UCSD-AML1 (cell line): ENCODE results near the gene GAL3ST1.
"Not testable (repeated sequence)": the region's sequence is repeated elsewhere in the genome, so short reads cannot be mapped to it uniquely, and the experiment has no call there.

ENCODE experiments used
- DNase-seq: peaks from one replicate; lab custom pipeline; 2025; ENCODE audit not compliant: unreplicated experiment; lab: John Stamatoyannopoulos, UW

GAL3ST1 gene

DNA sequence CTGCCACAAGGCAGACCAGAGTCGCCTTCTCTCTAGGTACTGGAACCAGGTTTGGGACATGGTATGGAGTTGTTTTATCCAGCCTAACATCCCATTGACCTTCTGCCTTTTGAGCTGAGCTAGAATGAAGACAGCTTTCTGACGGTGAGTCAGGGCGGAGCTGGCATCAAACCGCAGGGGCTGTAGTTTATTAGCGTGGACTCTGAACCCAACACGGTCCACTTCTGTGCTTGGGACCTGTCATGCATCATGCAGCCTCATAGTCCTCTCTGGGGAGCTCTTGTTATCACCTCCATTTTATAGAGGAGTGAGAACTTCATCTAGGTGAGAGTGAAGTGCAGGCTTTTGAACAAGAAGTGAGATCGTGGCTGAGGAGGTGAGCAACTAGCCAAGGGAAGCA is 8.3 kb downstream of the GAL3ST1 start:
- no peak for DNase-seq

DNA sequence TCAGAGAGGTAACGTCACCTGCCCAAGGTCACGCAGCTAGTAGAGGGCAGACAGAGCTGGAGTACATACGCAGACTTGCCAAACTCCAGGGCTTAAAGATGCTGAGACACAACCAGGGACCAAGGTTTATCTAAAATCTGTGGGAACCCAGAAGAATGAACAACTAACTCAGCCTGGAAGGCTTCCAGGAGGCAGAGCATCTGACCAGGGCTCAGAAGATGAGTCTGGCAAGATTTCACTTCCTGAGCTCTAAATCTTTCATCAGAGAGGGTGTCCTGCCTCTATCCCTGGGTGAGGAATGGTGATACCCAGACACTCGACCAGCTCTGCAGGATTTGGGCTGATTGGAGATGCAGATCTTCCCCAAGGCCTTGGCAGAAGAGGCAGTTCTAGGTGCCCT is 9.1 kb downstream of the GAL3ST1 start:
- DNase-seq, result no peak

DNA sequence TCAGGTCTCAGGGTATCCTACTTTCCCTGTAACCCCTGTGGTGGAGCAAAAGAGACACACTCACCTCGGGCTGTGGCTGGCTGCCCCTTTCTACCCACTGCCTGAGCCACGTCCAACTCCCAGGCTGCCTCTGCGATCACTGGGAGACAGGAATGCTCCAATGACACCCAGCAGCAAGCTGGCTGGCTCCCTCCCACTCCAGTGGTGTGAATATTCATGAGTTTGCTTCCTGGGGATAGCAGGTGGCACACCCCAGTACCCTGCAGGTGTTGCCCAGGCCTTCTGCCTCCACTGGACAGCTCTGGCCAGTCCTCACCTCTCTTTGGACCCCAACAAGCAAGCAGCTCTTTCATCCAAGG is 9.7 kb downstream of the GAL3ST1 start:
- no peak for DNase-seq

DNA sequence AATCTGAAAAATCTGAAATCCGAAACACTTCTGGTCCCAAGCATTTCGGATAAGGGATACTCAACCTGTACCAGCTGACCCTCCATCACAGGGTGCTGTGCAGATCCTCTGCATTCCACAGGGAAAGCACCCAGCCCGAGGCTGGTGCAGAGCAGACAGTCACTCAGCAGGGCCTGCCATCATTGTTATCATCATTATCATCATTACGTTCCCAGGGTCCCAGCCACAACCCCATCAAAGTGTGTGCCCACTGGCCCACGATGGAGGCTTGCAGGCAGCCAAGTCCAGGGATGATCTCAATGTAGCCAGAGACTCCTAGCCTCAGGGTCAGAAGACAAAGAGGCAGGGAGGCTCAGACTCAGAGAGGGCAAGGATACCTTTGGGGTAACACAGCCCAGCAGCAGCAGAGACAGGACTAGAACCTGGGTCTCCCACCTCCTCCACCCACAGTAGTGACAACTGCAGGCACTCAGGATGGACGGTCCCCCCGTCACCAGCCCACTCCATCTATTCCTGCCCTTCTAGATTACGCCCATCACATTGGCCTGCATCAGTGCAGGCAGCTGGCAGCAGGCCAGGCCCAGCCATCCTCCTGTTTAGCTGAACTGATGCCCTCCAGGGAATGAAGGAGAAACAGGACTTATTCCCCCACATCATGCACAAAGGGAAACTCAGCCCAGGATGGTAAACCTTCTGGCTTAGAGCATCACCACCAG is 10.3 kb downstream of the GAL3ST1 start:
- DNase-seq, result no peak

DNA sequence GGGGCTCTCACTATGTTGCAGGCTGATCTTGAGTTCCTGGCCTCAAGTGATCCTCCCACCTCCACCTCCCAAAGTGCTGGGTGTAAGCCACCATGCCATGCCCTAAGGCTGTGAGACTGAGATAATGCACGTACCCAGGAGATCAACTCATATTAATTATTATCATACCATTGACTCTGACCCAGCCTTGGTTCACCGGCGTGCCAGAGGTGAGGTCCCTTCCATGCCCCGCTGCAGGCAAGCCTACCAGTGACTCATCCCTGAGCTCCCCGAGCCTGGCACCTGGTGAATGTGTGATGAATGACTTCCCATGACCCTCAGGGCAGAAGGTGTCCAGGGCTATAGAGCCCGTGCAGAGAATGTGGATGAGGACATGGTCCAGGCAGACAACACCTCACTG is 12.1 kb downstream of the GAL3ST1 start:
- DNase-seq, result no peak

DNA sequence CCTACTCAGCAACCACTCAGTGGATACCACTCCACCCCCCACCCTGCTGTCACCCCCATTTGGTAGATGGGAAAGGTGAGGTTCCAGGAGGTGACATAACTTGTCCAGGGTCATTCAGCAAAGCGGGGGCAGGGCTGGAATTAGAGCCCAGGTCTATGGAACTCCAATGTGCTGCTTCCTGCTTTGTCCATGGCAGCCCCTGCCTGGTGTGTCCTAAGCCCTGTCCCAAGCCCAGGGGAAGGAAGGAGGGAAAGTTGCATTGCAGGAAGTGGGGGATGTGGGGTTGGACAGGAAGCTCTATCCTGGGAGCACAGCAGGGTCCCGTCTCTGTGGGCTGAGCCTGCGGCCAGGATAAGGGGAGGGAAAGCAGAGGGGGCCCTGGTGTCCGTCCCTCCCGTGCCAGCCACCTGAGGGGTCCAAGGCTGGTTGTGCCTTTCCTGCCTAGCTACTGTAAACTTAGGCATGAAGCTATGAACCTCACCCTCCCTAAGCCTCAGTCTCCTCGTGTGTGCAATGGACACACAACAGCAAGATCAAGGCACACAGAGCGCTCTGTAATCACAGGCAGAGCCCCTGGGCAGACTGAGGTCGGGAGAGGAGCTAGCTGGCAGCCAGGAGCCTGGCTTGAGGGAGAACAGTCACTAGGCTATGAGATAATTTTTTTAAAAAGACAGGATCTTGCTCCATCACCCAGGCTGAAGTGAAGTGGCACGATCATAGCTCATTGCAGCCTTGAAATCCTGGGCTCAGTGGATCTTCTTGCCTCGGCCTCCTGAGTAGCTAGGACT is 12.9 kb downstream of the GAL3ST1 start:
- DNase-seq, result no peak

DNA sequence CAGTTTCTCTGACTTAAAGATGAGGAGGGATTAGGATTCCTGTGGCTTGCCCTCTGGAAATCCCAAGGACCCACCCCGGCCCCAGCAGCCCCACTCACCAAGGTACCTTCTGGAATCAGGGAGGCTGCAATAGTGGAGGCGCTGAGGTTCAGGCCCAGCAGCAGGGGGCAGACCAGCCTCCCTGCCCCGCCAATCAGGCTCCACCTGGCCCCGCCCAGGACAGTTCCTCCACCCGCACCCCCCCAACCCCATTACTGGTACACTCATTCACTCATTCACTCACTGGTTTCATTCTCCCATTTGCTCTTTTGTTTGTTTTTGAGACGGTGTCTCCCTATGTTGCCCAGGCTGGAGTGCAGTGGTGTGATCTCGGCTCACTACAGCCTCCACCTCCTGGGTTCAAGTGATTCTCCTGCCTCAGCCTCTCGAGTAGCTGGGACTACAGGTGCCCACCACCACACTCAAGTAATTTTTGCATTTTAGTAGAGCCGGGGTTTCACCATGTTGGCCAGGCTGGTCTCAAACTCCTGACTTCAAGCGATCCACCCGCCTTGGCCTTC is 13.7 kb downstream of the GAL3ST1 start:
- DNase-seq, result not testable (repeated sequence)

DNA sequence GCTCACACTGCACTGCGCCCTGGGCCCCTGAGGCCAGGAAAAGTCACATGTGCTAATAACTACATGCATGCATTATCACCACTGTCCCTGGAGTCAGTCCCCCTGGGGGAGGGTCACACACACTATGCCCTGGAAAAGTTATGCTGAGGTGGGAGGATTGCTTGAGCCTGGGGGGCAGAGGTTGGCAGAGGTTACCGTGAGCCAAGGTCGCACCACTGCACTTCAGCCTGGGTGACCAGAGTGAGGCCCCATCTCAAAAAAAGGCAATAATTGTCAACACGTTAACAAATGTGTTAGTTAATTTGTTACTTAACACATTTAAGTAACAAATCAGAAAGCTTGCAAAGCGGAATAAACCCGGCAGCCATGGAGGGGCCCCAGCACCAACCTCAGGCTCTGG is 14.6 kb downstream of the GAL3ST1 start:
- no peak for DNase-seq

DNA sequence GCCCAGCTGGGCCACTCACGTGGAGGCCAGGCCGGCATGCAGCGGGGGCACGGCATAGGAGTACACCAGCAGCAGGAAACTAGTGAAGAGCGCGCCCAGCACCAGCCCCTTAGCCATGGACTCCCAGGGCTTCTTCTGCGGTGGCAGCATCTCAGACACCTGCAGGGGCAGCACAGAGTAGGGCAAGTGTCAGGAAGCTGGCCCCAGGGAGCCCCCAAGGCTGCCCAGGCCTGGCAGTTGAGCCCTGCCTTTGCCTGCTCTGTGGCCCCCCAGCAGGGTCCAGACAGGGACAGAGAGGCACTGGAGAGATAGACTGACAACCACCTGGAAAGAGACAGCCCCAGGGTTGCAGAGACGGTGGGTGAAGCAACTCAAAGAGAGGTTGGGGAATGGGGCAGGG is 17.2 kb downstream of the GAL3ST1 start:
- no peak for DNase-seq

DNA sequence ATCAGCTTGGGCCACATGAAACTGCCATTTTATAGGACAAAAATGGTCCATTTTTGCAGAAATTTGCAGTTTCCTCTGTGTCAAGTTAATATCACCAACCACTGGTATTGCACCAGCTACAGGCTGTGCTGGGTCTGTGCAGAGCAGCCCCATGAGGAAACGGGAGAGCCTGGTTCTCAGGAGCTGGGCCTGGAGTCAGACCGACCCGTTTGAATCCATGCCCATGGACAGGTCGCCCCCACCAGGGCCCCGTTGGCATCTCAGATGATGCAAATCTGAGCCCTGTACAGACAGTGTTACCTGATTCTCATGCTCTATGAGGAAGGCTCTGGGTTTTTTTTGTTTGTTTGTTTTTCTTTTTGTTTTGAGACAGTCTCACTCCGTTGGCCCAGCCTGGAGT is 18.1 kb downstream of the GAL3ST1 start:
- DNase-seq, result no peak

DNA sequence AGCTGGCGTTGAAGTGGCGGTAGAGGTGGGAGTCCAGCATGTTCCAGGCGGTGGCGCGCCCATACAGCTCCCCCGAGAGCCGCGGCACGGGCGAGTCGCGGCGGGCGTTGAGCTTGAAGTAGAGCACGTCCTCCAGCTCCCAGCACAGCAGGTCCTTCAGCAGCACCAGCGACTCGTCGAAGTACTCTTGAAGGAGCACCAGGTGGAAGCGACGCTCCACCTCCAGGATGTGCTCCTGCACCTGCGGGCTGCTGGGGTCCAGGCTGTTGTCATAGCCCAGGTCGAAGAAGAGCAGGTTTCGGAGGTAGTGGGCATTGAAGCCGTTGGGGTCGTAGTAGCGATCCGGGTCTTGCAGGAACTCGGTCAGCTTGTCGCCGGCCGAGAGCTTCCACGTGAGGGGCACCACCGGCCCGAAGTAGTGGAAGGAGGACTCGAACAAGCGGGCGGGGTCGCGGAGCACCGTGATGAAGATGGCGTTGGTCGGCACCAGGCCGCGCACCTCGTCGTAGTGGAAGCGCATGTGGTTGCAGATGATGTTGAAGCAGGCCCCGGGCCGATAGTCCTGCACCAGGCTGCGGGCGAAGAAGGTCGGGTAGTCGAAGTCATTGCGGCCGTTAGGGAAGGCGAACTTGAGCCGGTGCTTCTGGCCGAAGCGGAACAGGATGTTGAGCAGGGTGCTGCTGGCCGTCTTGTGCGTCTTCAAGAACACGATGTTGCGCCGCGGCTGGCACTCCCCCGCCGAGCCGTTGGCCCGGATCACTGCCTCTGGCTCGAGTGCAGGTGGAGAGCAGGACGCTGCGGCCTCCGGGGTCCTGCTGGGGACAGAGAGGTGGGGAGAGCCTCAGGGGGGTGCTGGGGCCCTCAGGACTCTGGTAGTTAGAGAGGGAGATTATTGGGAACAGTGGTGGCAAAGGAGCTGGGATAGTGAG is 18.9 kb downstream of the GAL3ST1 start:
- no peak for DNase-seq

DNA sequence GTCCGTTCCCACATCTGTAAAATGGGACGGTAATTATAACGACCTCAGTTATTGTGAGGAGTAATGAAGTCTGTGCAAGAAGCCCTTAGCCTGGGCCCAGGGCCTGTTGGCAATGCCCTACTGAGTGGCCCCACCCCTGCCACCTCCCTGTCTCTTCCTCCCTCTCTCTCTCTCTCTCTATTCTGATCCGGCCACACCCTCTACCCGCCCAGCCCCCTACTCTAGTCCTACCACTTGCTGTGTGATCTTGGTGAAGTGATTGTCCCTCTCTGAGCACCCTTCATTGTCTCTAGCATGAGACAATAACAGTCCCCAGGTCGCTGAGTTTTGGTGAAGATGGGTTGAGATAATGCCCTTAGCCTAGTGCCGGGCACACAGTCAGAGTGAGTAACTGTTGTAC is 20.5 kb downstream of the GAL3ST1 start:
- DNase-seq, result no peak

DNA sequence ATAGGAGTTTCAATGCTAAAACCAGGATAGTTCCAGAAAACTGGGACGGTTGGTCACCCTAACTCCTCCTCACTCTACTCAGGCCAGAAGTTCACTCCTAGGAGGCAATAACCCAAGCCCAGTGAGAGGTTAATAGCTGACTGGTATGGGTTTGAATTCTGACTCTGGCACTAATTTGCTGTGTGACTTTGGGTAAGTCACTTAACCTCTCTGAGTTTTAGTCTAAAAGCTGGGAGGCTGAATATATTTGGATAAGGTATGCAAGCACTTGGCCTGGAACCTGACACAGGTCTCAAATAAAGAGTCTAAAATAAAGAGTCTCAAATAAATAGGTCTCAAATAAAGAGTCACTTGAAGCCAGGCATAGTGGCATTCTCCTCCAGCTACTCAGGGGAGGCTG is 21.7 kb downstream of the GAL3ST1 start:
- DNase-seq, result no peak

DNA sequence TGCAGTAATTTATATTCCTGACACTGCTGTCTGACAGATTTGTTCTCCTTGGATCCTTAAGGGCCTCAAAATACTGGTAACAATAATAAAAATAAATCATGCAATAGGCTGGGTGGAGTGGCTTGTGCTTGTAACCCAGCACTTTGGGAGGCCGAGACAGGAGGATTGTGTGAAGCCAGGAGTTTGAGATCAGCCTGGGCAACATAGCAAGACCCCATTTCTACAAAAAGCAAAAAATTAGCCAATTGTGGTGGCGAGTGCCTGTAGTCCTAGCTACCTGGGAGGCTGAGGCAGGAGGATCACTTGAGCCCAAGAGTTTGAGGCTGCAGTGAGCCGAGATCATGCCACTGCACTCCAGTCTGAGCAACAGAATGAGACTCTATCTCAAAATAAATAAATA is 22.7 kb downstream of the GAL3ST1 start:
- not testable (repeated sequence) for DNase-seq

DNA sequence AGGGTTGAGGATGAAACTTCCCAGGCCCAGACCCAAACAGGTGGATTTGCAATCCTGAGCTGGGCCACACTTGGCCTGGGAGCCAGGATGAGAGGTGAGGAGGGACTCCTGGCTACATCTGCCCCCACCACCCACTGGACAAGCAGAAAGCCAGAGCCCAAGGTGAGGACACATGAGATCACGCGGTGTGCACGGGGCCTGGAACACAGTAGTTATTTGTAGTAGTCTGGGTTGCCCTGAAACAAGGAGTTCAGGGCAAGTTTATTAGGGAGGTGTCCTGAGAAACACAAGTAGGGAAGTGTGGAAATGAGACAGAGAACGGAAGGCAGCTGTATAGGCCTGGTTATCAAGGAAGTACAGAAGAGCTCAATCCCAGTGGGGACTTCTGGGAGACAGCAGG is 27.3 kb downstream of the GAL3ST1 start:
- DNase-seq, result no peak

DNA sequence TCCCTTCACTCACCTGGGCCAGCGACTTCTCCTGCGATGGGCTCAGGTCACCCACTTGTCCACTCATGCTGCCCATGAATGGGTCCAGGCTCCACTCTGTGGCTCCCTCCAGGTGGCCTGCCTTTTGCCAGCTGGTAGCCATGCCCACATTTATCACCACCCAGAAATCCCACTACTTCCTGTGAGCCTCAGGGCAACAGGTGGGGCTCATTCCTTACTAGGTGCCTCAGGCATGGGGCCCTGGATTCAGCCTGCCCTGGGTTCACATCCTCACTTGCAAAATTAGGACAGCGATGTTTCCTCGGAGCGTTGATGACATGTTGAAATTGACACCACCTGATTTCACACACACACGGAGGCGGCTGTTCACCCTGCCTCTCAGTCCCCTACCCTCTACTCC is 27.8 kb downstream of the GAL3ST1 start, which contains the start of gene SEC14L6:
Gene SEC14L6, minus strand, starts transcription at position 126 of the 400 bp plus-strand sequence. Its CDS starts 59 bp downstream, at position 67.
- no peak for DNase-seq

DNA sequence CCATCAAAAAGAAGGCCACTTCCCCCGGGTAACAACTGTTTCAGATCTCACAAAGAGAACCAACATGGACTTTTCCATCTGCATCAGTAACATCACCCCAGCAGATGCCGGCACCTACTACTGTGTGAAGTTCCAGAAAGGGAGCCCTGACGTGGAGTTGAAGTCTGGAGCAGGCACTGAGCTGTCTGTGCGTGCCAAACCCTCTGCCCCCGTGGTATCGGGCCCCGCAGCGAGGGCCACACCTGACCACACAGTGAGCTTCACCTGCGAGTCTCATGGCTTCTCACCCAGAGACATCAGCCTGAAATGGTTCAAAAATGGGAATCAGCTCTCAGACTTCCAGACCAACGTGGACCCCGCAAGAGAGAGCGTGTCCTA is 31.7 kb downstream of the GAL3ST1 start:
- DNase-seq, result no peak

DNA sequence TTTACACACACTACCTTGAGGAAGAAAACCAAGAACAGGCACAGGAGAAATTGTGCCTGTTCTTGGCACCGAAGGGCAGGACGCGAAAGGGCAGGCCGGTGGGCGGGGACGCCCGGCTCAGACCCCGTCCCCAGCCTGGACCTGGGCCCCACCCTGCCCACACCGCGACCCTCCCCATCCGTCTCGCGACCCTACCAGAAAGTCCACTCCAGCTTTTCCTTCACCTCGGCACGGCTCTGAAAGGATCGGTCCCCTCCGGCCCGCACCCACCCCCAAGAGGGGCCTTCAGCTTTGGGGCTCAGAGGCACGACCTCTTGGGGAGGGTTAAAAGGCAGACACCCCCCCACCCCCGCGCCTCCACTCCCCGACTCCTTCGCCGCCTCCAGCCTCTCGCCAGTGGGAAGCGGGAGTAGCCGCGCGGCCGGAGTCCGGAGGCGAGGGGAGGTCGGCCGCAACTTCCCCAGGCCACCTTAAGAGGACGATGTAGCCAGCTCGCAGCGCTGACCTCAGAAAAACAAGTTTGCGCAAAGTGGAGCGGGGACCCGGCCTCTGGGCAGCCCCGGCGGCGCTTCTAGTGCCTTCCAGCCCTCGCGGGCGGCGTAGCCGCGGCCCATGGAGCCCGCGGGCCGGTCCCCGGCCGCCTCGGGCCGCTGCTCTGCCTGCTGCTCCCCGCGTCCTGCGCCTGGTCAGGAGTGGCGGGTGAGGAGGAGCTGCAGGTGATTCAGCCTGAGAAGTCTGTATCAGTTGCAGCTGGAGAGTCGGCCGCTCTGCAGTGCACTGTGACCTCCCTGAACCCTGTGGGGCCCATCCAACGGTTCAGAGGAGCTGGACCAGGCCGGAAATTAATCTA is 32.3 kb downstream of the GAL3ST1 start:
- no peak for DNase-seq

DNA sequence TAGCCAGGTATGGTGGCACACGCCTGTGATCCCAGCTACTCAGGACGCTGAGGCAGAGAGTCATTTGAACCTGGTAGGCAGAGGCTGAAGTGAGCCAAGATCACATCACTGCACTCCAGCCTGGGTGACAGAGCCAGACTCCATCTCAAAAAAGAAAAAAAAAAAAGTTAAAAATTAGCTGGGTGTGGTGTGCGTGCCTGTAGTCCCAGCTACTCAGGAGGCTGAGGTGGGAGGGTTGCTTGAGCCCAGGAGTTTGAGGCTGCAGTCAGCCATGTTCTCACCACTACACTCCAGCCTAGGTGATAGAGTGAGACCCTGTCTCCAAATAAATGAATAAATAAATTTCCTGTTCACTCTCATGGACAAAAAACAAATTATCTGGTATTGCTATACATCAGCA is 33.0 kb downstream of the GAL3ST1 start:
- DNase-seq, result not testable (repeated sequence)

DNA sequence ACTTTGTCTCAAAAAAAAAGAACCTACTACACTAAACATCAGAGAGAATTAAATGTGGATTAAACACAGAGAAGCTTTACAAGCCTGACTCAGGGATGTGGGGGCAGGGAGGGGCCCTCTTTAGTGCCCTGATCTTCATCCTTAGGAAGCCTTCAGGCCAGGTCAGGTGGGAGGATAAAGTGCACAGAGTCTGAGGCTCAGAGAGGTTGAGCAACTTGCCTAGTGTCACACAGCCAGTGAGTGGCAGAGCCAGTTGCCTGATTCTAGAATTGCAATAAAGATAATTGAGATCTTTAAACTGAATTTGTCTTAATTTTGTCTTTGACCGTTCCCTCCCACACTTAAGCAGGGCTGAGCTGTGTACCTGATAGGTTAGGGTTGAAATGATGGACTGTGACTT is 35.1 kb downstream of the GAL3ST1 start:
- DNase-seq, result no peak
